Type B pancreatic cell (in vitro differentiated cells): Measurements from ENCODE around the gene ARMC12. TPM values are rescaled to one million over a fixed set of nuclear protein-coding genes. Genes with fewer than 3 reads are reported as not detected.

Source experiments
- DNase-seq: peaks from one replicate; pipeline ENCODE4 v3.0.0; 2021; ENCODE audit warnings: mixed read lengths; ENCODE audit not compliant: unreplicated experiment; ENCODE audit errors: extremely low spot score
- H3K27ac Mint-ChIP-seq: 2 replicates; pipeline ENCODE4 v1.8.0; 2021; ENCODE audit warnings: mild to moderate bottlenecking, mixed read lengths
- H3K27me3 Mint-ChIP-seq: 2 replicates; pipeline ENCODE4 v1.8.0; 2021; ENCODE audit warnings: mixed read lengths
- H3K36me3 Mint-ChIP-seq: 2 replicates; pipeline ENCODE4 v1.8.0; 2021; ENCODE audit warnings: mixed read lengths
- H3K4me1 Mint-ChIP-seq: one replicate; pipeline ENCODE4 v1.8.0; 2021; ENCODE audit warnings: mixed read lengths; ENCODE audit not compliant: unreplicated experiment
- H3K4me3 Mint-ChIP-seq: 2 replicates; pipeline ENCODE4 v1.8.0; 2021; ENCODE audit warnings: mild to moderate bottlenecking, mixed read lengths
- H3K9me3 Mint-ChIP-seq: 2 replicates; pipeline ENCODE4 v1.8.0; 2021; ENCODE audit warnings: mixed read lengths
- CTCF ChIP-seq: fragments of 200-600 bp; sonication (generic); conservative IDR thresholded peaks from 2 replicates; pipeline ENCODE4 v1.5.0; 2021; ENCODE audit warnings: antibody characterized with exemption, mild to moderate bottlenecking
- total RNA-seq: library from RNA; stranded (reverse); gene quantifications from 2 replicates; pipeline ENCODE4 v1.2.1, GENCODE V29; 2021; ENCODE audit warnings: low replicate concordance

ARMC12 gene
- total RNA-seq, 1 donor from 2014 or later: 1.8 TPM

- Mint-ChIP-seq H3K4me3 (no peak overlapping the region), H3K27me3 (peaks cover 33% of the 10 kb centered on the region), H3K27ac (no peak overlapping the region), H3K36me3 (no peaks in the 10 kb centered on the region), H3K9me3 (no peaks in the 10 kb centered on the region), H3K4me1 (no peaks in the 10 kb centered on the region)
- no peak for DNase-seq
- no peak for TF ChIP-seq CTCF
Observed at GRCh38 chr6:35787266-35788218, 50.7 kb downstream of the ARMC12 start.

- TF ChIP-seq CTCF: no peak
- H3K27ac Mint-ChIP-seq: no peak overlapping the region
- no peaks in the 10 kb centered on the region for H3K4me1 Mint-ChIP-seq
- H3K27me3 Mint-ChIP-seq: peaks cover 40% of the 10 kb centered on the region
- no peaks in the 10 kb centered on the region for H3K36me3 Mint-ChIP-seq
- no peak for DNase-seq
- no peak overlapping the region for H3K4me3 Mint-ChIP-seq
- no peaks in the 10 kb centered on the region for H3K9me3 Mint-ChIP-seq
Observed at GRCh38 chr6:35788423-35788982, 51.7 kb downstream of the ARMC12 start.

GRCh38 chr6:35790683-35791082 lies 53.9 kb downstream of the ARMC12 start:
- H3K36me3 Mint-ChIP-seq: no peaks in the 10 kb centered on the region
- no peaks in the 10 kb centered on the region for H3K9me3 Mint-ChIP-seq
- H3K27ac Mint-ChIP-seq: no peak overlapping the region
- DNase-seq: no peak
- H3K4me3 Mint-ChIP-seq: no peak overlapping the region
- TF ChIP-seq CTCF: no peak
- H3K27me3 Mint-ChIP-seq: peaks cover 37% of the 10 kb centered on the region
- H3K4me1 Mint-ChIP-seq: no peaks in the 10 kb centered on the region

GRCh38 chr6:35794536-35795452 lies 58.0 kb downstream of the ARMC12 start:
- Mint-ChIP-seq H3K27ac (no peak overlapping the region), H3K4me1 (no peaks in the 10 kb centered on the region), H3K27me3 (peaks cover 12% of the 10 kb centered on the region), H3K36me3 (no peaks in the 10 kb centered on the region), H3K9me3 (no peaks in the 10 kb centered on the region), H3K4me3 (no peak overlapping the region)
- no peak for TF ChIP-seq CTCF
- no peak for DNase-seq

GRCh38 chr6:35795453-35796071 lies 58.7 kb downstream of the ARMC12 start:
- Mint-ChIP-seq H3K27me3 (peaks cover 10% of the 10 kb centered on the region), H3K4me3 (no peak overlapping the region), H3K4me1 (no peaks in the 10 kb centered on the region), H3K9me3 (no peaks in the 10 kb centered on the region), H3K36me3 (no peaks in the 10 kb centered on the region), H3K27ac (no peak overlapping the region)
- no peak for TF ChIP-seq CTCF
- DNase-seq: no peak
